HG03469 (cell line): ENCODE results near the gene ATP2B1.
A peak's percentile ranks its signal among the peaks of the same experiment; 100 is the strongest.

Experiments
- ATAC-seq: cut with Tn5 transposase; IDR thresholded peaks from one replicate; pipeline ENCODE4 v1.9.1; 2021; ENCODE audit warnings: mild to moderate bottlenecking, moderate library complexity, moderate number of reproducible peaks; ENCODE audit not compliant: unreplicated experiment

Gene ATP2B1

GRCh38 chr12:89694542-89694941 lies 14.1 kb downstream of the ATP2B1 start:
- ATAC-seq, result no peak

DNA sequence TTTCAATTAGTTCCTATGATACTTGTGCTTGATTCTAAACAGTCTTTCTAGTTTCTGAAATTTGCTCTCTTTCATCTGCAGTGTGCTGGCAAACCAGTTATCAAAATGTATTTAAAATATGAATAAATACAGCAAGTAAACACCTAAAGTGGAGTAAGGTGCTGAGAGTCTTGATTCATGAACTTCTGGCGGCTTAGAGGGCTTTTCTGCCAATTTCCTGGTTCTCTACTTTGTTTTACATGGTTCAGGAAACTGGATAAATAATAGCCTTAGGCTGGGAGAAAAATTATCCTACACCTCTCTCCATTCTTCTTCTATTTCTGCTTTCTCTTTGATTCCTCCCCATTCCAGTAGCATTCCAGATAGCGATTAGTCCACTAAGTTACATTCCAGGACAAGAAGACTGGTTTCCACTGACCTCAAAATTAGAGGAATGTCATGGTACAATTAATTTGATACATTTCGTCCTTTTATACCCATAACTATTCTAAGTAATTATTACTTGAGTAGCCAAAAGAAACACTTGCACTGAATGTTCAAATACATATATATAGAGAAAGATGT lies 14.9 kb downstream of the ATP2B1 start:
- no peak for ATAC-seq

GRCh38 chr12:89692439-89692838 lies 16.2 kb downstream of the ATP2B1 start:
- ATAC-seq, result no peak

DNA sequence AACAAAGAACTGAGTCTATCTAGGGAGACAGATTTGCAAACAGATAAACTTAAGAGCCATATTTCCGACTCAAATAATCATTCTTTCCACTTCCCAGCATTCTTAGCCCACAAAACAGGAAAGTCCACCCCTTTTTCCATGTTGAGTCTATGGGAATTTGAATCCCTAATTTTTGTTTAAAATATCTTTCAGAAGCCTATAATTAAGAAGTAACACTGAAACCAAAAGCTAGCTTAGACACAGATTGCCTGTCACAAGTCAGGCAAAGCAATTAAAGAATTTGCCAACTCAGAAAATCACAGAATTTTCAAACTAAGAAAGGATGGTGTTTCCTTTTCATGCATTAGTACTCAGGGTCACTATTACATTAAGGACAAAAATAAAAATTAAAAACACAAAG lies 17.0 kb downstream of the ATP2B1 start:
- no peak for ATAC-seq

GRCh38 chr12:89690925-89691324 lies 17.7 kb downstream of the ATP2B1 start:
- ATAC-seq, result no peak

DNA sequence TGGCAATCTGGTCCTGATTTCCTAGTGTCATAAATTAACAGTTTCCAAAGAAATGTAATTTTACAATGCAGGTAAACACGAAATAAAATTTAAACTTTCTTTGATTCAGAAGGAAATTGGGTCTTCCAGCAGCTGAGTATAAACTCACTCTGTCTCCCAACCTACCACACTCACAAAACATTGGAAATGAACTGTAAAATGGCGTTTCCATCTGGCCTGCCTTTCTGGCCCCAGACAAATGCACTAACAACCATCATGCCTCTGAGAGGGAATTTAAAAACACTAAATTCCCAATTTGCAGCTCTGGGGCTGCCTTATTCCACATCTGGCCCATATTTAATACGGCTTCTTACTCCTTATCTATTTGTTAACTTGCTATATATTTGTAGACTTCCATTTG lies 19.3 kb downstream of the ATP2B1 start:
- no peak for ATAC-seq

- ATAC-seq, result no peak
These were observed 22.3 kb downstream of the ATP2B1 start for GRCh38 chr12:89686311-89686710.

- no peak for ATAC-seq
These were observed 23.2 kb downstream of the ATP2B1 start for GRCh38 chr12:89685363-89685972.

GRCh38 chr12:89684136-89684535 lies 24.5 kb downstream of the ATP2B1 start:
- no peak for ATAC-seq

- no peak for ATAC-seq
These were observed 26.4 kb downstream of the ATP2B1 start for GRCh38 chr12:89682284-89682683.

DNA sequence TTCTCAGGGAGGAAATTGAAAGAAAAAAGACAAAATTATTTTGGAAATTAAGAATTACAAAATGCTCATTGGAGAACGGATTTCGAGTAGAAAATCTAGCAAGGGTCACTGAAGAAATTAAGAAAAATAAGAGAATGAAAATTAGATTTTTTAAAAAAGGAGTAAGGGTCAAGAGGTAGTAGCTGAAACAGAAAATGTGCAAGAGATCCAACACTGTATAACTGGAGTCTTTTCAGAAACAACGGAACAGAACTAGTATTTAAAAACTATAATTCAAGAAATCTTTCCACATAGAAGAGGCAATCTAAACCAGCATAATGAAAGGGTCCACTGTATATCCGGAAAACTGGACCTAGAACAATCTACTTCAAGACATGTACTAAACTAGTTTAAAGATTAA lies 28.2 kb downstream of the ATP2B1 start:
- ATAC-seq, result no peak

GRCh38 chr12:89679631-89680030 lies 29.0 kb downstream of the ATP2B1 start:
- no peak for ATAC-seq

GRCh38 chr12:89678225-89678624 lies 30.4 kb downstream of the ATP2B1 start:
- no peak for ATAC-seq

DNA sequence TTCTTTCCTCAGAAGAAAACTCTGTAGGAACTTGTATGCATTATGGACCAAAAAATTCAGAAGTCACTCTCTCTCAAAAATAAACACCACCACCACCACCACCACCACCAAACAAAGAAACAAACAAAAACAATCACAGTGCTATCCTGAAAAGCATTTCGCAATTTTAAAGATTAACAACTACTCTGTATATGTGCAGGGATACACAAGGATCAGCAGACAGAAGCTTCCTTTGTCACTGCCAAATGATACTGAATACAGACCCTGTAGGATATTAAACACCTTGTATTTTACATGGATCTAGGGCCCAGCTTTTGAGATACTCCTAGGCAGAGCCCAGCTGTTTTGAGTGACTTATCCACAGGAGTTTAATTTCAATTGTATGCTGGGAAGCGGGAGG lies 31.7 kb downstream of the ATP2B1 start:
- ATAC-seq, result no peak

DNA sequence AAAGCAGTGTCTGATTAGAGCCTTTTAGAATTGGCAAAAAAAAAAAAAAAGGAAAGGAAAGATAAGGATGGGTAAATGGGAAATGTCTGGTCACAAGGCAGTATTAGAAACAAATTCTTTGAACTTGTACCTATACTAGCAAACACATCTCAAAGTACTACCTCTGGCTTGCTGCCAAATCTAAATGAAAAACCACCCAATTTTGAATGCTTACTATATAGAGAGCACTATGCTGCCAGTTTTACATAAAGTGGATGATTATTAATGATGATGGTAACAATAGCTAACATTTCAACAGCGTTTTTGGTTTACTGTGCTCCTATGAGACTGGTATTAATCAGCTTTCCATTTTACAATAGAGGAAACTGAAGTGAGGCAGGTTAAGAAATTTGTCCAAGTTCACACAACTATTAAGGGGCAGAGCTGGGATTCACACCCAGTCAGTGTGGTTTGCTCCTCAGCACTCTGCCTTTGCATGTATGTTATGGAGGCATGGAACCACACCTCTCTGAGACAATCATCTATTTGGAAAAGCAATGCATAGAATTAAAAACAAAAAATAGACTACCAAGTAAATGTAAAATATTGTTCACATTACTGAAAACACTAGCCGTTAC lies 34.2 kb downstream of the ATP2B1 start:
- ATAC-seq, result no peak

DNA sequence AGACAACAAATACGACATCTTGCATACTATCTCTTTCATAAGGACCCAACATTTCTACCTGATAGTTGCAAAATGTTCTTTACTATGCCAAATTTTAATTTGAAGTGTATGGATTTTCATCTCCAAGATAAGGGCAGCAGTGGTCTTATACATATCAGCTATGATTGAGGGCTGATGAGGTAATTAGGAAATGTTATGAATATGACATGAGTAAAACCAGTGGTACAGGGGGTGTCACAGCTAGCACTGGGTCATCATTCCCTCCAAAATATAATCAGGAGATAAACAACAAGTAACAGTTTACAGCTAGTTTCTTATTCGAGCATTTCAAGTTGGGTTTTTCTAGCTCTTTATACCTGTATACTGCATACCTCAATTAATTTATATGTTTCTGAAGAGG lies 35.0 kb downstream of the ATP2B1 start:
- no peak for ATAC-seq

GRCh38 chr12:89672589-89672979 lies 36.1 kb downstream of the ATP2B1 start:
- ATAC-seq, result no peak

GRCh38 chr12:89671469-89671868 lies 37.2 kb downstream of the ATP2B1 start:
- ATAC-seq, result no peak

GRCh38 chr12:89669197-89669596 lies 39.4 kb downstream of the ATP2B1 start:
- no peak for ATAC-seq

- ATAC-seq, result no peak
These were observed 43.1 kb downstream of the ATP2B1 start for GRCh38 chr12:89665556-89665955.

- ATAC-seq, result no peak
These were observed 44.2 kb downstream of the ATP2B1 start for GRCh38 chr12:89664441-89664840.

- ATAC-seq, result peak; percentile 54
These were observed 44.9 kb downstream of the ATP2B1 start for GRCh38 chr12:89663577-89664357.
